Measurements from ENCODE around the gene SMAD4.
"Not testable (repeated sequence)": the region's sequence is repeated elsewhere in the genome, so short reads cannot be mapped to it uniquely, and the experiment has no call there.

SMAD4 gene

GRCh38 chr18:51029694-51030536 is at the start of gene SMAD4:
TSS of gene SMAD4 (plus strand) at chr18:51030213. CDS start at chr18:51047047, 16,834 bp downstream.
- DNase-seq: peak; percentile 98

DNA sequence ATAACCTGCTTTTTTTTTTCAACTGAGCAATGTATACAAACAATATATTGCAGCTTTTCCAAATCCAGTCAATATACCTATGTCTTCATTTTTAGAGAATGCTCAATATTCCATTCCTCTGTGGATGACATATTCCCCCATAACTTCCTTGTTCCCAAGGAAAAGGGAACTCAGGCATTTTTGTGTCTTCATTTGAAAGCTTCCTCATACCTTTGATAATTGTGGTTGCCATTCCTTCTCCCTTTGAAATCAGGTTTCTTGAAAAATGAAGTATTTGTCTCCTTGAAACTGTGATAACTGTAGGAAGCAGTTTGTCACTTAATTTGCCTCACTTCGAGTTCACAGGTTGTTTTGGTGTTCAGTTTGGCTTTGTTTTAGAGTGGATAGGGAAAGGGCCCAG is 48.6 kb upstream of the SMAD4 start:
- DNase-seq: no peak

- no peak for DNase-seq
Measured at GRCh38 chr18:50982086-50982801, 47.8 kb upstream of the SMAD4 start.

DNA sequence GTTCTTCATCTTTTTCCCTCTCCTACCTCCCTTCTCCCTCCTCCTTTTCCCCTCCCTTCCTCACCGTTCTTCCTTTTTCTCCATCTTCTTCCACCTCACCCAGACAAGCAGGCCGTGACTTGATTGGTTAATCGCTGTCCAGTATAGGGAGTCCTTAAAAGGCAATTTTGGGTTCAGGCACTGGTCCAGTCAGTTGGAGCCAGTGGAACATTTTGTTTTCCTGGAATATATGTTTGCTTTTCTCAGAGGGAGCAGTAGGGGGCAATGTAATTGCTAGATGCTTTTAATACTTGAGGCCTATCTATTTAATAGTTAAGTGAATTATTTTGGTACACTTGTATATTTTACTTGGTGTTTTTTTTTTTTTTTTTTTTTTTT is 47.2 kb upstream of the SMAD4 start:
- no peak for DNase-seq

DNA sequence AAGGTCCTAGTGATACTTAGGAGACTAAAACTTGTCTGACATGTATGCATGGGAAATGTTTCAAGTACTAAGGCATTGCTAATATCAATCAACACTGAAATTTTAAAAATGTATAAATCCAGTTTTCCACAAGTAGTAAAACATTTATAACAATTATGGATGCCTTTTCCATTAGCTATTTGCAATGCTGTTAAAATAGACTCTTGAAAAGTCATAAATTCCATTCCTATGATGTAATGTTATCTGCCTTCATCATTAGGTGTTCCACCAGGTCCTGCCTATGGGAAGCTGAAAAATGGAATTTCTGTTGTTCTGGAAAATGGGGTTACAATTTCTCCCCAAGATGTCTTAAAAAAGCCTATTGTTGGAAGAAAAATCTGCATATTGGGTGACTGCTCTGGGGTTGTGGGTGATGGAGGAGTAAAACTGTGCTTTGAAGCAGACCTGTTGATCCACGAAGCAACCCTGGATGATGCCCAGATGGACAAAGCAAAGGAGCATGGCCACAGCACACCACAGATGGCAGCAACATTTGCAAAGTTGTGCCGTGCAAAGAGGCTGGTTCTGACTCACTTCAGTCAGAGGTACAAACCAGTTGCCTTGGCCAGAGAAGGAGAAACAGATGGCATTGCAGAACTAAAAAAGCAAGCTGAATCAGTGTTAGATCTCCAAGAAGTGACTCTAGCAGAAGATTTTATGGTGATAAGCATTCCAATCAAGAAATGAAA is 43.5 kb upstream of the SMAD4 start:
- no peak for DNase-seq

DNA sequence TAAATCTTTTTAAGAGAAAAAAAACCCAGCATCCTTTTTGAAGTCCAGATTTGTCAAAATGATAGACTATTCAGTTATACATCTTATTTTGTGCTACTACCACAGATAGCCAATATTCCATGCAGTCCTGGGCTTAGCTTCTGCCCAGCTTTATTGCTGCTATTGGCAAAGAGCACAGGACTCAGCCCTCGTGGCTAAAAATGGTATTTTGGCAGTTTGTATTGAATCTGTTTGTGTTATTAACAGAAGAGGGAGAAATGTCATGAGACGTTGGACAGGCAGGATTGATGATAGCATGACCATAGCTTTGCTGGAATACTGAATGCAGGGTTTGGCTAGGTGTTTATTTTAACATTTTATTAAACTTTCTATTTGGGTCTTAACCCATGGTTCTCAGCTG is 42.8 kb upstream of the SMAD4 start:
- DNase-seq: no peak

DNA sequence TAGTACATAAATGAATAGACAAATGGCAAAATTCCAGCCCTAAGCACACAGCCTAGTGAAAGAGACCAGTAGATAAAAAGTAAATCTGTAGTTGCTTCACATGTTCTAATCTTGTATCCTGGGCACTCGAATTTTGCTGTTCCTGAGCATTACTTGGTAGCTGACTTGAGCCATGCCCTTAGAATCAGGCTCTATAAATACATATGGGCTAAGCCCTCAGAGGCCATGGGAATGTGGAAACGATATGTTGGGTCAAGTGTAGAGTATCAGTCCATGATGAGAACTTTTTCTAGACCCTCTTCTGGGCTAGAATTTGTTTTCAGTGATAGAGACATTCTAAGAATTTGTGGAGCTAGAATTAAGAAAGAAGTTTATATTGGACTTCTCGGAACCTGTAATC is 40.3 kb upstream of the SMAD4 start:
- DNase-seq: no peak

DNA sequence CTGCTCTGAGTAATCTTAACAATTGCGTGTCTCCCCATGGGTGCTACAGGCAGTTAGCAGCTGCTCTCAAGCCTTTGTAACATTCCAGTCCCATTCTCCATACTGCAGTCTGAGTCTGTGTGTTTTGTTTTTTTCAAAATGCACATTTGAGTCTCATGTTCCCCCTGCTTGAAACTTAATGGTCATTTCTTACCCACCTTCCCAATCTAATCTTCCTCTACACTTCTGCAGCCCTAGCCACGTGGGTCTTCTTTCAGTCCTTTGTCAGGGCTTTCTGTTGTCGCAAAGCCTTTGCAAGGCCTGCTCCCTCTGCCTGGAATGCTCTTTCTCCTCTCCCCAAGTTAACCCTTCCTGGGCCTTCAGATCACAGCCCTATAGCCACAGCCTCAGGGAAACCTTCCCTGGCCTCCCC is 37.7 kb upstream of the SMAD4 start:
- no peak for DNase-seq

DNA sequence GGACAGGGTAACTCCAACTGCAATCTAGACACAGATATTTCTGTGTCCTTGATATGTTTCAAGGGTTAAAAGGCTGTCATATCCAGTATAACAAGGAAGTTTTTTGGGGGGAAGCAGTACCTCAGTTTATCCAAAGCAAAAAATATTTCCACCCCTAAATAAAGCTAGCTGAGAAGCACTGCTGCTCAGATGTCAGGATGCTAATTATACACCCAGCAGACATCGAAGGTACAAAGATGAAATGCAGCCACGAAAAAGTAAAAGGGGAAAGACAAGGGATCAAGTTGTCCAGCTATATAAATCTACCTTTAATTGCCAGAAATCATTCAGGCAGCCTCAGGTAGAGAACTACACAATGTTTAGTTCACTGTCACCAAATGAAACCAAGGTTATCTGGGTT is 36.0 kb upstream of the SMAD4 start:
- DNase-seq: no peak

- DNase-seq: not testable (repeated sequence)
Measured at GRCh38 chr18:51003174-51003573, 26.8 kb upstream of the SMAD4 start.

- DNase-seq: no peak
Measured at GRCh38 chr18:51006061-51006818, 23.8 kb upstream of the SMAD4 start.

DNA sequence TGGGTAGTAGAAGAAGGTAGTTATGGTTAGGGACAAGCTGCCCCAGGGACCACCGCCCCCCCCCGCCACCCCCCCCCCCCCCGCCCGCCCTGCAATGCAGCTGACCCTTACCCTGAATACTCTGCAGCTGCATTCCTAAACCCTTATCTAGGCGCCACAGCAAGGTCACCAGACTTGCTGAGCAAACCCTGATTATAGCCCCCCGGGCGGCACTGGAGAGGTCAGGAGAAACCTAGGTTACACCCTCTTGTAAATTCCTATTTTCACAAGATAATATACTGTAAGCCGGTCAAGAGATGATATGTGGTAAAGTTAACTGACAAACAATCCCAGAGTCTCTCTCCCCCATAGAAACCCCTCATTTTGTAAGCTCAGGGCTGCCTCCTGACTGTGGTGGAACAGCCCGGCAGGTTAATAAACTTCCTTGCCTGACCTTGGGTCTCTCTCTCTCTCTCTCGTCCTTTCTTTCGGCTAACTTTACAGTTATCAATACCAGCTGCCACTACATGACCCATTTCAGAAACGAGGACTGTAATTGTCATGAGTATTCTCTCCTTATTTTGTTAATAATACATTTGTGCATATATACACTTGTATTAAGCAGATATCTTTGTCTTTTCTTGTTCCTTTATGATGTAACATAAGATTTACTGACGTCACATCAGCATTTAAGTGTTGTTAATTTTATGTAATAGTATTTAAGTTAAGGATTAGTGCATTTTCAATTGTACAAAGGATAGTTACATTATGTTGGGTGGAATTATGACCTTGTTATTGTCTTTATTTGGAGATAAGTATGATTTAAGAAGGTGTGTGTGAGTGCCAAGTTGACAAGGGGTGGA is 22.8 kb upstream of the SMAD4 start:
- no peak for DNase-seq

DNA sequence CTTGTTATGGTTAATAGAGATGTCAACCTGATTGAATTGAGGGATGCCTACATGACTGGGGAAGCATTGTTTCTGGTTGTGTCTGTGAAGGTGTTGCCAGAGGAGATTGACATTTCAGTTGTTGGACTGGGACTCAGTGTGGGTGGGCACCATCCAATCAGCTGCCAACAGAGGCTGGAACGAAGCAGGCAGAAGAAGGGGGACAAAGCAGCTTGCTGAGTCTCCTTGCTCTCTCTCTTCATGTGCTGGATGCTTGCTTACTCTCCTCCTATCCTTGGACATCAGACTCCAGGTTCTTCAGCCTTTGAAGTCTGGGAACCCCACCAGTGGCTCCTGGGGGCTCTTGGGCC is 22.2 kb upstream of the SMAD4 start:
- no peak for DNase-seq

- no peak for DNase-seq
Measured at GRCh38 chr18:51009072-51009471, 20.9 kb upstream of the SMAD4 start.

DNA sequence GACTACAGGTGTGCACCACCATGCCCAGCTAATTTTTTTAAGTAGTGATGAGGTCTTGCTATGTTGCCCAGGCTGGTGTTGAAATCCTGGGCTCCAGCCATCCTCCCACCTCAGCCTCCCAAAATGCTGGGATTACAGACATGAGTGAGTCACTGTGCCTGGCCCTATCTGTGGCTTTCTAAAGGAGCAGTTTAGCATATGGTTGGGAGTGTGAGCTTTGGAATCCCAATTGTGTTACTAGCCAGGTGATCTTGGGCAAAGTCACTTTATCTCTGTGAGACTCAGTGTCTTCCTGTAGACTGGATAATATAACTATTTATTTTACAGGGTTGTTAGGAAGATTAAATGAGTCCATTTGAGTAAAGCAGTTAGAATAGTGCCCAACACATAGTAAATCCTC is 19.8 kb upstream of the SMAD4 start:
- DNase-seq: no peak

- no peak for DNase-seq
Measured at GRCh38 chr18:51011709-51012108, 18.3 kb upstream of the SMAD4 start.

GRCh38 chr18:51012441-51012840 is 17.6 kb upstream of the SMAD4 start:
- DNase-seq: no peak

DNA sequence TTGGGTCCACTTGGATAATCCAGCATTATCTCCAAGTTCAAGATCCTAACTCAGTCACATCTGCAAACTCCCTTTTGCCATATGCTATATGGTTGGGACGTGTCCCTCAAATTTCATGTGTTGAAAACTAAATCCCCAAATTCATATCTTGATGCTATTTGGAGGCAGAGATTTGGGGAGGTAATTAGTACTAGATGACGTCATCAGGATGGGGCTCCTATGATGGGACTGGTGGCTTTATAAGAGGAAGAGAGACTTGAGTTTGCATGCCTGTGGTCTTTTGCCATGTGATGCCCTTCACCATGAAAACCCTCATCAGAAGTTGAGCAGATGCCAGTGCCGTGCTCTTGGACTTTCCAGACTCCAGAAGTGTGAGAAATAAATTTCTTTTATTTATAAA is 16.8 kb upstream of the SMAD4 start:
- no peak for DNase-seq

DNA sequence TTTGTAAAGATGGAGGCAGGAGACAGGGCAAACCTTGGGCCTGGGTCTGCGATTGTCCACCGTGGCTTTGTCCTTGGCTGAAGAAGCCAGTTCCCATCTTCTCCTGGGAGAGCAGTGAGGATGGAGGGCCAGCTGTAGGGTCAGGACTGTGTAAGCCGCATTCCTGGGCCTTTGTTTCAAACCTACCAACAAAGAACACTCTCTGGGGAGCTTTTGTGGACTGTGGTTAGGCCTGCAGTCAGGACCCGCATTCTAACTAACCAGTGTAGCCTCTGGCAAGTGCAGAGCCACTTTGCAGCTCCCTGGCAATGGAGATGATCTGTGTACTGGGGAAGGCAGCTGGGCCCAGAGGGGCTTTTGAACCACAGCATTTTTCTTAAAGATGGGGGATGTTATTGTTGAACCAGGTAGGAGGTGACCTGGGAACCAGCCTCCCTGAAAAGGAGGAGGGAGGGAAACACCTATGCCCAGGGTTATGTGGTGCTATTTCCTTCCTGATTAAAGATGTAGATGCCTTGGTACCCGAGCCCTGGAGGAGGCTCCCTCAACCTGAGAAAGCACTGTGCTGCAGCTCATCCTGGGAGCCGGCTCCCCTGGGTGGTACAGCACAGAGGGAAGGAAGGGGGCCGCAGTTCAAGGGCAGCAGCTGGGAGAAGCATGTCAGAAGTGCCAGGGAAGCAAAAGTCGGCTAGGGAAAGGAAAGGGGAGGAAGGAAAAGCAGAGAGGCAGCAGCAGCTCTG is 12.7 kb upstream of the SMAD4 start:
- DNase-seq: no peak

GRCh38 chr18:51020536-51020935 is 9.5 kb upstream of the SMAD4 start:
- DNase-seq: no peak

- DNase-seq: no peak
Measured at GRCh38 chr18:51021226-51021965, 8.6 kb upstream of the SMAD4 start.
